Fibroblast of skin of back (primary cell): ENCODE data around the gene LYG2.
"Not testable (repeated sequence)": the region's sequence is repeated elsewhere in the genome, so short reads cannot be mapped to it uniquely, and the experiment has no call there.

ENCODE experiments used
- DNase-seq: peaks from one replicate; pipeline ENCODE4 v3.0.0-alpha.2; 2013

LYG2 gene

GRCh38 chr2:99200076-99200800 is 55.2 kb downstream of the LYG2 start:
- DNase-seq: no peak

- no peak for DNase-seq
Measured at GRCh38 chr2:99198103-99198841, 57.2 kb downstream of the LYG2 start.

GRCh38 chr2:99192364-99192763 is 63.1 kb downstream of the LYG2 start:
- DNase-seq: not testable (repeated sequence)
